Activated CD8-positive, alpha-beta memory T cell treated with anti-CD3 and anti-CD28 coated beads for 24 hours (primary cell): ENCODE measurements around the gene PLEKHM1.
"Not testable (repeated sequence)": the region's sequence is repeated elsewhere in the genome, so short reads cannot be mapped to it uniquely, and the experiment has no call there.

Source experiments
- DNase-seq: peaks from one replicate; pipeline ENCODE4 v3.0.0-alpha.2; 2020

PLEKHM1 gene

DNA sequence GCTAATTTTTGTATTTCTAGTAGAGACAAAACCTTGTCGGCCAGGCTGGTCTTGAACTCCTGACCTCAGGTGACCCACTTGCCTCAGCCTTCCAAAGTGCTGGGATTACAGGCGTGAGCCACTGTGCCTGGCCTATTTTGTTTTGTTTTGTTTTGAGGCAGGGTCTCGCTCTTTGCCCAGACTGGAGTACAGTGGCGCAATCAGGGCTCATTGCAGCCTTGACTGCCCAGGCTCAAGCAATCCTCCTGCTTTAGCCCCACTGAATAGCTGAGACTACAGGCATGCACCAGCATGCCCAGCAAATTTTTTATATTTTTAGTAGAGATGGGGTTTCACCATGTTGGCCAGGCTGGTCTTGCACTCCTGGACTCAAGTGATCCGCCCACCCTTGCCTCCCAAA is 30.1 kb downstream of the PLEKHM1 start:
- not testable (repeated sequence) for DNase-seq

DNA sequence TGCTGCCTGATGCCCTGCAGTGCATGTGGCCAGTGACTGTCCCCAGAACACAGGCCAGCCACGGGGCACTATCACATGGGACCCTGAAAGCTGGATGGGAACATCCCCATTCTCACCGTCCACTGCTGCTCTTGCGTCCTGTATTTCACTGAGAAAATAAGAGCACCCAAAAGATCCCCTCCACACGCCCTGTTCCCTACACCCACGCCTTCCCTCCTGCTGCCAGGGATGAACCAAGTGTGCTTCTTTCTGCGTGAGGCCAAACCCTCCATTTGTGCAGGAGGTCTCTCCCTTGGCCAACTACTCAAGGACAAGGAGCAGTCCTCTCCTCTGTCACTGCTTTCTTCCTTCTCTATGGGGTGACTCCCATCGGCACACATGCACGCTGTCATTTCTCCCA is 36.2 kb downstream of the PLEKHM1 start:
- not testable (repeated sequence) for DNase-seq

DNA sequence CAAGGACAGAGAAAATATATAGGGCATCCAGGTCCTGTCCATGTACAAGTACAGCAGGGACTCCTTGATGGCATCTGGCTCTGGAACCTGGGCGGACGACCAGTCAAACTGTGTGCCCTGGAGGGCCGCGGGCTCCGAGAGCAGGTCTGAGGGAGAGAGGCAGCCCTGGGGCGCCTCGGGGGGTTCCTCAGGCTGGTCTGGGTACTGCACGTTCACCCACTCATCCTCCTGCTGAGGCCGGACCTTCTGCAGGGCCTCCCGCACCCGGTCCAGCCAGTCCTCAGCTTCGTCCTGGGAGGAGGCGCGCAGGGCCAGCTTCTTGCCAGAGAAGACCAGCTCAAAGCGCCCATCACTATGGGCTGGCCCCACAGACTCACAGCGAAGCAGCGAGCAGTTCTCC is 36.8 kb downstream of the PLEKHM1 start:
- DNase-seq, result not testable (repeated sequence)

DNA sequence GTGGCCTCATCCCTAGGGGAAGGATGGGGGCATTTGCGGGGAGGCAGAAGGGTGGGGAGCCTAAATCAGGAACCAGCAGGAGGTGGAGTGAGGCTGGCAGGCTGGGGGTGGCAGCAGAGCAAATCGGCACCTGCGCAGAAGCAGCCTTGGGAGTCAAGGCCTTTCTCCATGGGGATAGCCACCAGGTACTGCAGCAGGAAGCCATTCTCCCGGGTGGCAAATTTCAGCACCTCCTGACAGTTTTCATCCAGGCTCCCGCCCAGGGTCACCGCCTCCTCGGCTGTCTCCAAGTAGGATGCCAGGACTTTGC is 37.3 kb downstream of the PLEKHM1 start:
- DNase-seq, result not testable (repeated sequence)

DNA sequence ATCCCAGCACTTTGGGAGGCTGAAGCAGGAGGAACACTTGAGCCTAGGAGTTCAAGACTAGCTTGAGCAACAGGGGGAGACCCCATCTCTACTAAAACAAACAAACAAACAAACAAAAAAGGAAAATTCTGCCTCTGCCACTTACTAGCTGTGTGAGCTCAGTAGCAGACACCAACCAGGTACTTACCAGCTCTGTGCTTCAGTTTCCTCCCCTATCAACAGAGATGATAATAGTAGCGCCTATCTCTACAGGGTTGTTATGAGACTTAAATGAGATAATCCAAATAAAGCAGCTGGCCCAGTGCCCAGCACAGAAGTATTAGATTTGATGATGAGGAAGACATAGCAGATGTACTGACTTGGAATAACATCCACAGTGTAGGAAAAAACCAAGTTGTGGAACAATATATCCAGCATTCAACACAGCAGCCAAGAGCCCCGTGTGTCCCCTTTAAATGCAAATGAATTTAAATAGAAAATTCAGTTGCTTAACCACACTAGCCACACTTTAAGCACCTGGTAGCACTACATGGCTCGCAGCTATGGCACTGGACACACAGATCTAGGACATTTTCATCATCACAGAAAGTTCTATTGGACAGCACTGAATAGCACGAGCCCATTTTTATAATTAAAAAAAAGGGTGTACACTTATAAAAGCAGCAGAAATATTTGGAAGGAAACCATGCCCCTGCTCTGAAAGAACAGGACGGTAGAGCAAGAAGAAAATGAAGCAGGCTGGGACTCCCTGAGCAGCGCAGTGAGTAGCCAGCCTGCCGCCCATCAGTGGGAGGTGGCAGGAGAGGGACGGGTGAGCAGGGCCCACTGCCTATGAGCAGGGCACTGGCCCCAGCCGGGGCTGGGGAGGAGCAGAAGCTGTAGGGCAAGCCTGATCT is 37.9 kb downstream of the PLEKHM1 start:
- DNase-seq, result not testable (repeated sequence)

DNA sequence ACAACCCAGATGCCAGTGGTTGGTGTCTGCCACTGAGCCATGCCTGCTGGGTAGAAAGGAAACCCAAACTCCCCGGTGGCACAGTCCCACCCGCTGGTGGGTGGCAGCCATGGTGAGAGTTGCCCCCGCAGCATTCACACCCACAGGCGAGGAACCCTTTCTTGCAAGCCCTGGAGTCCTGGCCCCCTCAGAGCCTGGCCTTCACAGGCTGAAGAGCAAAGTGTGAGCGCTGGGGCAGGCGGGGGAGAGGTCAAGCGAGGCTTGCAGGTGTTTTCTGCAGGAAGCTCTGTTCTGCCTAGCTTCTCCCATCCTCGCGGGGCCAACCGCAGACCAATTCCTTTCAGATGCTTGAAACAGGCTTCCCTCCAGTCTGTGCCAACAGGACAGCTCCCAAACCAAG is 38.9 kb downstream of the PLEKHM1 start:
- not testable (repeated sequence) for DNase-seq

DNA sequence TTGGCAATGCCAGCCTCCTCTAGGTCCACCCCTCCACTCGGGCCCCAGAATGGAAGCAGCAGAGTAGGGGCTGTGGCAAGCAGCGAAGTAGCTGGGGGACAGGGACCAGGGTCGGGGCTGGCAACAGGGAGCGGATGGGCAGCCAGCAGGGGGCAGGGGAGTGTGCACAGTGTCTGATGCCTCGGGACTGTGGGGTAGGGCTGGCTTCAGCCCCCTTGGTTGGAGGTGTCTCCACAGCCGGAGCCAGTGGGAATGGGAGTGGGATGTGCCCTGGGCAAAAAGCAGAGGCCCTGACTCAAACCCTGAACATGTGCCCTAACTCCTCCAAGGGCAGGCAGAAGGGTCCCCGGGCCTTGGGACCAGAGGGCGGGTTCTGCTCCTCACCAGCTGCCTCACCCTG is 39.4 kb downstream of the PLEKHM1 start:
- DNase-seq, result no peak

DNA sequence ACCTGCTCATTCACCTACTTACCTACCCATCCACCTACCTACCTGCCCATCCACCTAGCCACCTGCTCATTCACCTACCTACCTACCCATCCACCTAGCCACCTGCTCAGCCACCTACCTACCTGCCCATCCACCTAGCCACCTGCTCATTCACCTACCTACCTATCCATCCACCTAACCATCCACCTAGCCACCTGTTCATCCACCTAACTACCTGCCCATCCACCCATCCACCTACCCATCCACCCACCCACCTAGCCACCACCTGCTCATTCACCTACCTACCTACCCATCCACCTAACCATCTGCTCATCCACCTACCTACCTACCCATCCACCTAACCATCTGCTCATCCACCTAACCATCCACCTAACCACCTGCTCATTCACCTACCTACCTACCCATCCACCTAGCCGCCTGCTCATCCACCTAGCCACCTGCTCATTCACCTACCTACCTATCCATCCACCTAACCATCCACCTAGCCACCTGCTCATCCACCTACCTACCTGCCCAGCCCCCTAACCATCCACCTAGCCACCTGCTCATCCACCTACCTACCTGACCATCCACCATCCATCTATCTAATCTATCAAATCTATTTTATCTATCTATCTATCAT is 40.7 kb downstream of the PLEKHM1 start:
- DNase-seq, result not testable (repeated sequence)

DNA sequence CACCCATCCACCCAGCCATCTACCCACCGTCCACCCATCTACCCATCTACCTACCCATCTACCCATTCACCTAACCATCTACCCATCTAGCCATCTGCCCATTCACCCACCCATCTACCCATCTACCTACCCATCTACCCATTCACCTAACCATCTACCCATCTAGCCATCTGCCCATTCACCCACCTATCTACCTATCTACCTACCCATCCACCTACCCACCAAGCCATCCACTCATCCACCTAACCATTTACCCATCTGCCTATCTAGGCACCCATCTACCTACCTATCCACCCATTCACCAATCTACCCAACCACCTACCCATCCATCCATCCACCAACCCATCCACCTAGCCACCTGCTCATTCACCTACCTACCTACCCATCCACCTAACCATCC is 41.3 kb downstream of the PLEKHM1 start:
- not testable (repeated sequence) for DNase-seq

DNA sequence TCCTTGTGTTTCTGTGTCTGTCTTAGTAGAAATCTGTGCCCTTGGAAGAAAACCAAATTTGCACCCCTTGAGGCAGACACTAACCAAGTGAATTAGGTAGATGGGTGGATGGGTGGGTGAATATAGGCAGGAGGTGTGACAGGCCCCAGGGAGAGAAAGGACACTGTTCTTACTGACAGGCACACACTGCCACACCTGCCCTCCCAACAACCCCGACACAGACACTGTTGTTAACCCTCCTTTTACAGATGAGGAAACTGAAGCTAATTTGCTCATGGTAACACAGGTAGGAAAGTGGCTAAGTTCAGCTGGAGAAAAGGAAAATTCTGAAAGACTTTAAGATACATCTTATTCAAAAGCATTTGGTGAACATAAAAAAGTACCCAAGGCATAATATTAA is 42.0 kb downstream of the PLEKHM1 start:
- DNase-seq, result not testable (repeated sequence)

DNA sequence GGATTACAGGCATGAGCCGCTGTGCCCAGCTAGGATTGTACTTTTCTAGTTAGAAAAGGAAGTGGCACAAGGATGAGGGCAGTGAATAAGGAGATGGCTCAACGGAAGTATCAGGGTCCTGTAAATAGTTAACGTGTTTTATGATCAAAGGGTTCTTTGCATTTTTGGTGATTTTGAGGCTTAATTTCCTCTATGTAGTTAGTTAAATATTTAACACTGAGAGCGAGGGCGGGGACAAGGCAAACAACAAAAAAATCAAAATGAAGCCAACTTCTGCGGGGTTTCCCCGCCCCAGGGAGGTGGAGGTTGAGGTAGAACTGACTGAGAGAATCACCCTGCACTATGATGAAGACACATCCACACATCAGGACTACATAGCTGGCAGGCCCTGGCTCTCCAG is 42.5 kb downstream of the PLEKHM1 start:
- DNase-seq, result not testable (repeated sequence)

DNA sequence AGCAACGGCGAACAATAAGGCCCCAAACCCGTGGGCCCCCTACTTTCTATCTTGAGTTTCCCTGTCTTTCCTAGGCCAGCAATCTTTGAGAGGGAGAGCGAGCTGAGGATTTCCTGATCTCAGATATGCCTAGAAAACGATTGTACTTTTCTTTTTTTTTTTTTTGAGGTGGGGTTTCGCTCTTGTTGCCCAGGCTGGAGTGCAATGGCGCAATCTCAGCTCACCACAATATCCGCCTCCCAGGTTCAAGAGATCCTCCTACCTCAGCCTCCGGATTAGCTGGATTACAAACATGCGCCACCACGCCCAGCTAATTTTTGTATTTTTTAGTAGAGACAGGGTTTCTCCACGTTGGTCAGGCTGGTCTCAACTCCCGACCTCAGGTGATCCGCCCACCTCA is 42.9 kb downstream of the PLEKHM1 start:
- not testable (repeated sequence) for DNase-seq

DNA sequence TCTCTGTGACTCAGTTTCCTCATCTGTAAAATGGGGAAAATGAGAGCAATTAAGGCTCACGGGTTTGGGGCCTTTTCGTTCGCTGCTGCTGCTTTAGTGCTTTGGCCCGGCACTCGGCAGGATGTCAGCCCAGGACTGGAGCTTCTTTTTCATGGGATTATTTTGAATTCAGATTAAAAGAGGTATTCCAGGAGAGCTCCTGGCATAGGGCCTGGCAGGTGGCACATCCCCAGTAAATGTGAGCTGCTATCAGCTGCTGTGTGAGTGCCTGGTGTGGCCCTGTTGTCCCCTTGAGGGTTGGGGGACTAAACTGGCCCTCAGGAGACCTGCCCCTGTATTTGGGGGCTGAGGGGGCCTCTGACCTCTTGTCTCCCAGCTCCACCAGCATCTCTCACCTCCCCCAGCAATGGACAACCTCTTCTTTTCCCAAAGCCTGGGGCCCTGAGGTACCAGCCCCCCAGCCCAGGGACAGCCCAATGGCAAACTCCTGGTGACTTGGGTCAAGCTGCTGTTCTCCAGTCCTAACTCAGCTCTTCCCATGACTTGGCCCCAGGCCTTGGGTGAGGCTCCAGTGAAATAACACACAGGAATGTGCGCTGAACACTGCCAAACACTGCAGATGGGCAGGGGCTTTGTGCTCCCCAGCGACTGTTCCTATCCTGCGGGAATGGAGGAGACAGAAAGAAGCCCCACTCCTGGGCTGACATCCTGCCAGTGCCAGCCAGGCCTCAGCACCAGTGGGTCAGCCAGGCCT is 43.5 kb downstream of the PLEKHM1 start:
- DNase-seq, result not testable (repeated sequence)

DNA sequence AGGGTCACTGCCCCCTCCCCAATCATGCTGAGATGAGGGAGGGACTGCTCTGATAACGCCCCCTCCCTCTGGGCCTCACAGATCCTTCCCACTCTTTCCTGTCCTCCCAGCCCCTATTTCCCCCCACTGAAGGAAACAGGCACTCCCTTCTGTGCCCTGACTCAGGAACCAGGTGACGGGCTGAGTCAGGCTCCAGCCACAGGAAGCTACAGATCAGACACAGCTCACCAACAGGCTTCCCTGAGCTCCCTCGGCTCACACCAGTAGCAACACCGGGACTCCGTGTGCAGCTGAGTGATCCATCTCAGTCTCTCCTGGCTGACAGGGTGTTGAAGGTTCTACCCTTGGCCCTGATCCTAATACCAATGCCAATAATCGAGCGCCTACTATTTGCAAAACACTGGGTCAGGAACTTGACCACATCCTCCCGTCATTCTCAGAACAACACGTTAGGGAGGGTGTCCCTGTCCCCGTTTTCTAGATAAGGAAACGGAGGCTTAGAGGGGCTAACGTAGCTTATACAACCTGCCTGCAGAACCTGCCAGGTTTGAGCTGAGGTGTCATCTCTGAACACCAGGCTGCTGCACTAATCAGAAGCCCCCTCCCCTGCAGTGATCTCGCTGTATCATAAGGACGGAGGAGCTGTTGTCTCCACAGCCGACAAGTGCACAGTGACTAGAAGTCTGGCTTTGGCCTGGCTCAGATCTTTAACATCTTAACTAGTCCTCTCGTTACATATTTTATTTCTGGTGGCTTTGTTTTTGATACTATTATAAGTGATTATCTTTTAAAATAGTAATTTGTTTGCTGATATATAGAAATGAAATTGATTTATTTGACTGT is 44.4 kb downstream of the PLEKHM1 start:
- peak; percentile 66 for DNase-seq

DNA sequence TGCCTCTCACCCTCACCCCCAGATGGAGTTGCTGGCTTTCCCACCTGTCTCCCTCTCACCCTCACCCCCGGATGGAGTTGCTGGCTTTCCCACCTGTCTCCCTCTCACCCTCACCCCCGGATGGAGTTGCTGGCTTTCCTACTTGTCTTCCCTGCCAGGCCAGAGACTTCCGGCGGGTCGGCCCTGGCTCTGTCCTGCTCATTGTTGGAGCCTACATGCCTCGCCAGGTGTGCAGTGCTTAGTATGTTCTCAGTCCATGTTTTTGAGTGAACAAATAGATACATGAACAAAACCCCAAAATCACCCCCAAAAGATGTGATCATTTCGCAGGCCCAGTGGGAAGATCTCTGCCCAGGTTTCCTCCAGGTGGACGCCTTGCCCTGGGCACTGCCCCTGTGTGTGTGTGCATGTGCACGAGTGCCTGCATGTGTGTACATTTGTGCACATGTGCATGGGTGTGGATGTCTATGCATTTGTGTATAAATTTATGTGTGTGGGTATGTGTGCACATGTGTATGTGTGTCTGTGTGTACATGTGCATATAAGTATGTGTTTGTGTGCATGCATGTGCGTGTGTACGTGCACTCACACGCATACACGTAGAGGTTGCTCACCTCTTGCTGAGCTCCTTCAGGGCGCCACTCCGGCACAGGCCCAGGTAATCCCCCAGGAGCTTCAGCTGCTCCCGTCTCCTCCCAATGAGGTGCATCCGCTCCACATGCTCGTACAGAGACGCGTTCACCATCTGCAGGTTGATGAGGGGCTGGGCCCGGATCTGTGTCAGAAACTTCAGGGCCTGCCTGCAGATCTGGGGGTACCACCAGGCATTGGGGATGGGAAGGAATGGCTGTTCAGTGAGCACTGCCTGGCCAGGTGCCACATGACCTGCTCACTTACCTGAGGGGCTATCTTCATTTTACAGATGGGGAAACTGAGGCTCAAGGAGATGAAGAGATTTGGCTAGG is 45.4 kb downstream of the PLEKHM1 start:
- not testable (repeated sequence) for DNase-seq

DNA sequence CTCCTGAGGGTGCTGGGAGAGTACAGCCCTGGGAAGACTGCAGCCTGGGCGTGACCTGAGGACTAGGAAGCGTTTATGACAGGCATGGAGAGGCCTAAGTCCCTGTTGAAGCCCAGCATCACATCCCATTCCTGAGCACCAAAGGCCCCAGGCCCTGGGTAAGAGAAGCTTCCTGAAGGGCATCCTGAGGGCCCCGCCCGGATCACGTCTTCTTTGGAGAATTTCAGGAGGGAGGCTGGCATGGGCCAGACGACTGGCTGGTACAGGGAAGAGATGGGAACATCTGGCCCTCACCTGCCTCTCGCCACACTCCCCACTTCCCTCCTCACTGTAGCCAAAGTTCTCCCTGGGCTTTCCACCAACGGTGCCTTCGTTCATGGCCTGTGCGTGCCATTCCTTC is 46.2 kb downstream of the PLEKHM1 start:
- not testable (repeated sequence) for DNase-seq

DNA sequence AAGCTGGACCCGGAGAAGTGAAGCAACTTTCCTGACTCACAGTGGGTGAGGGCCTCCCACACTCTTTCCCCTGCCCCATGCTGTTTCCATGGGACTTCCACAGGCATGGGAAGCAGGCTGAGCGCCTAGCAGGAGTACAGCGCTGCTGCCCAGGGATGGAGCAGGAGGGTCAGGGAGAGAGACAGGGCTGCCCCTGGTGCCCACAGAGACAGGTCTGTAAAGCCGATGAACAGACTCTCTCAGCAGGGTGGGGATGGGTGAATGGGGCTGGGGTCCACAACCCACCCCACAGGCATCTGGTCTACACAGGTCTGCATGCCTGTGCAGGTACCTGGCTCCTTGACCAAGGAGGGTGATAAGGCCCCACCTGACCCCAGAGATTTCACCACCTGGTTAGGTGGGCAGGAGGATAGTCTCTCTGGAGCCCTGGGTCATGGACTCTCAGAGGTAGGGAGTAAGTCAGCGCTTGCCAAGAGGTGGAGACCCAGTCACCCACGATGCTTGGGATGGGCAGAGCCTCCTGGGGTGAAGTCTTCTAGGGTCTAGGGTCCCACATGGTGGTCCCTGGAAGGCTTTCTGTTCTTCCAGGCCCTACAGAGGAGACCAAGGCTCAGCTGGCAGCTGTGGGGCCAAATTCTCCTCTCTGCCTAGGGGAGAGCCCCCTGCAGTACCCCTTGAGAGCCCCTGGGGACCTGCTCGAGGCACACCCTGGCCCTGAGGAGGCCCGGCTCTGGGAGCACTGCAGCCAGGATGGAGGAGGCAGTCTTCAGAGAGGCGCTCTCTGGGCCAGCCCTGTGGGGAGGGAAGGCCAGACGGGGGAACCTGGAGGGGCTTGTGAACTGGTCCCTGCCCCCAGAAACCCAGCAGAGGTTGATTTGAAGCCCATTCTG is 46.9 kb downstream of the PLEKHM1 start:
- DNase-seq, result not testable (repeated sequence)

DNA sequence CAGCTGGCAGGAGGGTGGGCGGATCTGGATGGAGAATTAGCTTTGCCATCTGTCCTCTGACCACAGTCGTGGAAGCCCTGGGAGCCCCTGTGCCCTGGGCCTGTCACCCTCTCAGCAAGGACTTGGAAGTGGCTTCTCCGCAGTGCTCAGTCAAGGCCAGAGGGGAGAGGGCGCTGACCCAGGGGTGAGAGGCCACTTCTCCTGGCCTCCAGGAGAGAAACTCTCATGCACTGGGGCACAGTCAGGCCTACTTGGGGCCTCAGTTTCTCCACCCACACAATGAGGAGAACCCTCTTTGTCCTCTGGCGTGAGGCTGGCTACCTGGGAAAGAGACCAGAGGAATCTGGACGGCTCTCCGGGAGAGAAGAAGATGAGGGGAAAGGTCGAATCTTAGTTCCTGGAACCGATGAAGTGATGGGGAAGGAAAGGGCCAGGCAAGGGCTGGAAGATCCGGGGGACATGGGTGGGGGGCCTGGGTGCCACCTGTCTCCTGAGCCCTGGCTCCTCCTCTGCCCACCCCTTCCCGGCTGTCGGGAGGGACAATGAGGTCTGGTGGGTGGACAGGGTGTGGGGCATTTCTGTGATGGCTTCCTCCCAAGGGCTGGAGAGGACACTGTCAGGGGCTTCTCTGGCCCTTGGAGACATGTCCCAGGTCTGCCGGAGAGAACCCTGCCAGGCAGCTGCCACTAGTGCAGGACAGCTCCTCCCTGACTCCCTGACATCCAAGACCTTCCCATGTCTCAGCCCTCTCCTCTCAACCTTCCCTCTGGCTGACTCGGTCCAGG is 48.8 kb downstream of the PLEKHM1 start:
- DNase-seq, result no peak

DNA sequence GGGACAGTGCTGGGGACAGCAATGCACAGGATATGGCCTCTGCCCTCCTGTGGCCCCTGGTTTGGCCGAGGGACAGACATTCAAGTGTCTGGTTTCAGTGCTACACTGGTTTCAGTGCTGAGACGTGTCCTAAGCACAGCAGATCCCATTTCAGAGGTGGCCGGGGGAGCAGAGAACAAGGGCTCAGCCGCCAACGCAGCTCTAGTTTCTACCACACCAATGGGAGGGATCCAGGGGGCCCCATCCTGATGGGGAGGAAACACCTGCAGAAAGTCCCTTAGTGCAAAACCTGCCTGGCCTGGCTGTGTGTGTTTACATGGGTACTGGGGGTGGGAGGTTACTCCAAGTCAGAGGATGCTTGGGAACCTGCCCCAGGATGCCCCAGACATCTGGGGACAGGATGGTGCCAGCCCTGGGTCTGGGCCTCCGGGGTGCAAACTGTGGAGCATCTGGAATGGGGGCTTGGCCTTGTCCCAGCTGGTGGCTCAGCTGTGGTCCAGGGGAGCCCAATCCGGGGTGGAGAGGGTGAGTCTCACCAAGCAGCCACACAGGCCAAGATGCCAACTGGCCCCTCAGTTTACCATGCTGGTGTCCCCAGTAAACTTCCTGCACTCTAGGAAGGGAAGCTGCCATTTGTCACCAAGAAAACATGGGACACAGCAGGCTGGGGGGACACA is 49.5 kb downstream of the PLEKHM1 start:
- DNase-seq, result peak; percentile 62
